Activated T-helper 1 cell treated with anti-CD3 and anti-CD28 coated beads, Interleukin-12 subunit alpha, Interleukin-12 subunit beta, Interleukin-2, Interleukin-4 antibody, amounts not matched to agents 30 ng/mL and 10 ng/mL and 1 ng/mL, durations not matched to agents 14 hours and 24 hours and 36 hours (primary cell): ENCODE results near the gene ZNF608. TPM values are rescaled to one million over a fixed set of nuclear protein-coding genes. Genes with fewer than 3 reads are reported as not detected.

Experiments used
- DNase-seq: peaks from one replicate; pipeline ENCODE4 v3.0.0; 2021; ENCODE audit warnings: low spot score
- H3K27ac Mint-ChIP-seq: one replicate; pipeline ENCODE4 v1.8.0; 2021; ENCODE audit warnings: mild to moderate bottlenecking, mixed read lengths
- H3K27me3 Mint-ChIP-seq: one replicate; pipeline ENCODE4 v1.8.0; 2022; ENCODE audit warnings: mild to moderate bottlenecking, moderate library complexity, mixed read lengths; ENCODE audit not compliant: insufficient read depth
- H3K36me3 Mint-ChIP-seq: one replicate; pipeline ENCODE4 v1.8.0; 2021; ENCODE audit warnings: low read depth, mixed read lengths
- H3K4me1 Mint-ChIP-seq: one replicate; pipeline ENCODE4 v1.8.0; 2021; ENCODE audit warnings: low read depth, mixed read lengths
- H3K4me3 Mint-ChIP-seq: one replicate; pipeline ENCODE4 v1.8.0; 2021; ENCODE audit warnings: mild to moderate bottlenecking, moderate library complexity, mixed read lengths
- H3K9me3 Mint-ChIP-seq: one replicate; pipeline ENCODE4 v1.8.0; 2021; ENCODE audit warnings: mixed read lengths
- intact Hi-C: fragments of 100-400 bp; cut with micrococcal nuclease; formaldehyde crosslinking; loops from one replicate; pipeline ENCODE4 v1.15.1; 2024
- total RNA-seq: library from RNA; stranded (reverse); gene quantifications from 2 replicates; pipeline ENCODE4 v1.2.3, GENCODE V29; 2022

Gene ZNF608
- total RNA-seq, 1 donor from 2014 or later, result not detected

GRCh38 chr5:124738681-124739633, 7.5 kb downstream of the ZNF608 start:
- Mint-ChIP-seq H3K4me1 (no peaks in the 10 kb centered on the region), H3K27ac (no peak overlapping the region), H3K9me3 (no peaks in the 10 kb centered on the region), H3K27me3 (peaks cover 7% of the 10 kb centered on the region), H3K36me3 (no peaks in the 10 kb centered on the region), H3K4me3 (no peak overlapping the region)
- DNase-seq, result no peak
- intact Hi-C loops, result no loop called here

- intact Hi-C loops, result no loop called here
- H3K27me3 Mint-ChIP-seq, result peaks cover 7% of the 10 kb centered on the region
- no peaks in the 10 kb centered on the region for H3K9me3 Mint-ChIP-seq
- H3K27ac Mint-ChIP-seq, result no peak overlapping the region
- H3K4me1 Mint-ChIP-seq, result no peaks in the 10 kb centered on the region
- no peak overlapping the region for H3K4me3 Mint-ChIP-seq
- DNase-seq, result no peak
- H3K36me3 Mint-ChIP-seq, result no peaks in the 10 kb centered on the region
Measured at GRCh38 chr5:124737651-124738050, 8.8 kb downstream of the ZNF608 start.

- Mint-ChIP-seq H3K27ac (no peak overlapping the region), H3K4me1 (no peaks in the 10 kb centered on the region), H3K36me3 (no peaks in the 10 kb centered on the region), H3K4me3 (no peak overlapping the region), H3K9me3 (no peaks in the 10 kb centered on the region), H3K27me3 (peaks cover 7% of the 10 kb centered on the region)
- DNase-seq, result no peak
- intact Hi-C loops, result no loop called here
Measured at GRCh38 chr5:124736805-124737188, 9.6 kb downstream of the ZNF608 start.

GRCh38 chr5:124736082-124736804, 10.2 kb downstream of the ZNF608 start:
- no peak overlapping the region for H3K27ac Mint-ChIP-seq

GRCh38 chr5:124735169-124735858, 11.1 kb downstream of the ZNF608 start:
- Mint-ChIP-seq H3K27ac (no peak overlapping the region), H3K4me1 (no peaks in the 10 kb centered on the region), H3K36me3 (no peaks in the 10 kb centered on the region), H3K9me3 (no peaks in the 10 kb centered on the region), H3K27me3 (peaks cover 7% of the 10 kb centered on the region), H3K4me3 (no peak overlapping the region)
- intact Hi-C loops, result no loop called here
- no peak for DNase-seq

More at GRCh38 chr5:124736082-124736804, 10.2 kb downstream of the ZNF608 start:
- H3K9me3 Mint-ChIP-seq, result no peaks in the 10 kb centered on the region
- no peak for DNase-seq
- H3K4me1 Mint-ChIP-seq, result no peaks in the 10 kb centered on the region
- intact Hi-C loops, result no loop called here
- H3K27me3 Mint-ChIP-seq, result peaks cover 7% of the 10 kb centered on the region
- no peaks in the 10 kb centered on the region for H3K36me3 Mint-ChIP-seq
- no peak overlapping the region for H3K4me3 Mint-ChIP-seq

- H3K27ac Mint-ChIP-seq, result no peak overlapping the region
- H3K27me3 Mint-ChIP-seq, result peaks cover 7% of the 10 kb centered on the region
- H3K4me1 Mint-ChIP-seq, result no peaks in the 10 kb centered on the region
- H3K9me3 Mint-ChIP-seq, result no peaks in the 10 kb centered on the region
- no peak overlapping the region for H3K4me3 Mint-ChIP-seq
- no peak for DNase-seq
- H3K36me3 Mint-ChIP-seq, result no peaks in the 10 kb centered on the region
- intact Hi-C loops, result no loop called here
Measured at GRCh38 chr5:124734574-124735168, 11.8 kb downstream of the ZNF608 start.

- H3K4me3 Mint-ChIP-seq, result no peak overlapping the region
Measured at GRCh38 chr5:124733329-124733650, 13.1 kb downstream of the ZNF608 start.

GRCh38 chr5:124732428-124733328, 13.8 kb downstream of the ZNF608 start:
- Mint-ChIP-seq H3K27me3 (peaks cover 7% of the 10 kb centered on the region), H3K36me3 (no peaks in the 10 kb centered on the region), H3K4me1 (no peaks in the 10 kb centered on the region), H3K4me3 (no peak overlapping the region), H3K9me3 (no peaks in the 10 kb centered on the region), H3K27ac (no peak overlapping the region)
- DNase-seq, result no peak
- intact Hi-C loops, result no loop called here

More at GRCh38 chr5:124733329-124733650, 13.1 kb downstream of the ZNF608 start:
- no peak for DNase-seq
- Mint-ChIP-seq H3K9me3 (no peaks in the 10 kb centered on the region), H3K27me3 (peaks cover 7% of the 10 kb centered on the region), H3K4me1 (no peaks in the 10 kb centered on the region), H3K27ac (no peak overlapping the region), H3K36me3 (no peaks in the 10 kb centered on the region)
- intact Hi-C loops, result no loop called here

- Mint-ChIP-seq H3K36me3 (no peaks in the 10 kb centered on the region), H3K27ac (no peak overlapping the region), H3K9me3 (no peaks in the 10 kb centered on the region), H3K4me3 (no peak overlapping the region), H3K27me3 (peaks cover 4% of the 10 kb centered on the region), H3K4me1 (no peaks in the 10 kb centered on the region)
- intact Hi-C loops, result no loop called here
- no peak for DNase-seq
Measured at GRCh38 chr5:124730381-124730780, 16.1 kb downstream of the ZNF608 start.

- no peak overlapping the region for H3K4me3 Mint-ChIP-seq
- H3K36me3 Mint-ChIP-seq, result no peaks in the 10 kb centered on the region
- H3K9me3 Mint-ChIP-seq, result no peaks in the 10 kb centered on the region
- no peak for DNase-seq
- intact Hi-C loops, result no loop called here
- H3K27ac Mint-ChIP-seq, result no peak overlapping the region
- peaks cover under 1% of the 10 kb centered on the region for H3K27me3 Mint-ChIP-seq
- no peaks in the 10 kb centered on the region for H3K4me1 Mint-ChIP-seq
Measured at GRCh38 chr5:124729720-124730359, 16.6 kb downstream of the ZNF608 start.

- DNase-seq, result no peak
- no peaks in the 10 kb centered on the region for H3K4me1 Mint-ChIP-seq
- no peaks in the 10 kb centered on the region for H3K27me3 Mint-ChIP-seq
- H3K4me3 Mint-ChIP-seq, result no peak overlapping the region
- no peaks in the 10 kb centered on the region for H3K36me3 Mint-ChIP-seq
- intact Hi-C loops, result no loop called here
- no peak overlapping the region for H3K27ac Mint-ChIP-seq
- H3K9me3 Mint-ChIP-seq, result no peaks in the 10 kb centered on the region
Measured at GRCh38 chr5:124728968-124729332, 17.5 kb downstream of the ZNF608 start.
